ENCODE measurements around the gene DUSP2.

Gene DUSP2

DNA sequence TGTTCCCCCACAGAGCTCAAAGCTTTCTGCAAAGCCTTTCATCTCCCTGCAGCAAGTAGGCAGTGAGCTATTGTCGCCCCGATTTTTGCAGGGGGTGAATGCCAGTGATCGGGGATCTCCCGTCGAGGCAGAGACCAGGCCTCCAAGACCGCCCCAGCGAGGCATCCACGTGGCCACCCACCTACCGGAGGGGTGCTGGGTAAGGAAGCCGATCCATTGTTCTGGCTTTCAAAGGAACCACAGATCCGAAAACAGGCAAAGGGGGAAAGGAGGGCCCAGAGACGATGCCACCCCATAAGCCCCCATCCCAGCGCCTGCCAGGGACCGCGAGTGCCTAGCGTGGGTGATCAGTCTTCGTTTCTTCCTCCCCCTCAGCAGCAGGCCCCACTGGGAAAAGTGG lies 31.3 kb downstream of the DUSP2 start:
- no peak for DNase-seq (ENCODE audit: low read depth)

DNA sequence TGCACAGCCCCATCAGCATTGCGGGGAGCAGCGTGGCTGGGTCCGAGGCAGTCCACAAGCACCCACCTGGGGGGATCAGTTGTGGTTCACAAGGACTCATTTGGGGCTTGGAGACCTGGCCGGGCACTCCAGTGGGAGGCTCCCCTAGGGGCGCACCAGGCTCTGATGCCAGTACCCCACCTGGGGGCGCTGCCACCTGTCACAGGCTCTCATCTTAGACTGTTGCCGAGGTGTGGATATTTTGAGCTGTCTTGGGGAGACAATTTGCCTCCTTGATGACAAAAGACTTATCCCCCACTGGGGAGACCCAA lies 31.9 kb downstream of the DUSP2 start:
- DNase-seq (ENCODE audit: low read depth), result no peak

DNA sequence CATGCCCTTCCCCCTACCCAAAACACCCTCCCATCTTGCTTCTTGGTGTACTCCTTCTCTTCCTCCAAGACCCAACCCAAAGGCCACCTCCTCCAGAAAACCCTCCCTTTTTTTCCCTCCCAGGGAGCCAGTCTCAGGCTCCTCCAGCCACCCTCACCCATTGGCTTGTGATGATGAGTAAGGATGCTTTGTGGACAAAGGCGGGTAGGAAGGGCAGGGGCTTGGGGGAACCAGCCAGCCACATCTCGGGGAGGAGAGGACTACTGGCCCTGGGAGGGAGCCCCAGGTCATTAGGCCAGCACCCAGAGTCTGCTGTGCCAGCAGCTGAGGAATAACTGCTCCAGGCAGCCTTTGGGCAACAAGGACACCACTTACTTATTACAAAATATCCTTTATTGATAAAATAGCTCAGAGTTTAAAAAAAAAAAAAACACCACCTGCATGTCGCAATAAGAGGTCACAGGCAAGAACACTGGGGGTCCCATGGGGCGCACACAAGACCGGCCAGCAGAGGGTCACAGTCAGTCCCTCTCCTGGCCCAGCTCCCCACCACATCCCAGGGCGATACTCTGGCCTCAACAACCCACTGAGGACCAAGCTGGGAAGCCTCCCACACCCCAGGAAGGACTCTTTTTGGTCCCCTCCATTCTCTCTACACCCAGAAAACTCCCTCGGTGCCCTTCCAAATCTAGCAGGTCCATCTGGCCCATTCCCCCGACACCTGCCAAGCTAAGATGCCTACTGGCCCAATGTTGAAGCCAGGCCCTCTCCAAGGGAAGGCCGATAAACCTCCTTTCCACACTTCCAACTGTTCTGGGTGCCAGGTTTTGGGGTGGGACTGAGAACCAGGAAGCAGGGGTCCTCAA lies 32.5 kb downstream of the DUSP2 start:
- no peak for DNase-seq (ENCODE audit: low read depth)

DNA sequence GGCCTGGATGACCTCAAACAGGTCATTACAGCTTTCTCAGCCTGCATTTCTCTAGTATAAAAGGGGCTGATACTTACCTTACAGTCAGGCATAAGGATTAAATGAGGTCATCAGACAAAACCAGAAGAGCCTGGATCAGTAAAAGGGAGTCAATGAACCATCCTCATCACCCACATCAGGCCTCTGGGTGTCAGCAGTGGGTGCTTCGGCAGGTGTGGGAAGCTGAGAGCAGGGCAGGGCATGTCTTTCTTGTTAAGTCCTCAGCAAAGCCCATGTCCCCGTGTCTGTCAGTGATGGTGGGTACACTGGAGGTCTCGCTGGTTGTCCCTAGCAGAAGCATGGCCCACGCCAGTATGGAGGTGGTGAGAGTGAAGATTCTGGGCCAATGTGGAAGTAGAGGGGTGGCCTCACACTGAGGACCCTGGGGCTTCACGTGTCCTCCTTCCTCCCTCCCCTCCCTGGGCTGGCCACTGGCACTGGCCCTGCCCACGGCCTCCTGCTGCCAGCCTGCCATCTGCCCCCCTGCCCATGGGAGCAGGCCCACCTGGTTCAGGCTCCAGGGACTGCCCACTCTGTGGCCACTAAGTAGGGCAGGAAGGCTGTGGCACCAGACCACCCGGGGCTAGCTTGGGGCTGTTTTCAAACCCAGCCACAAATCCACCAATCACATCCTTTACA lies 33.3 kb downstream of the DUSP2 start:
- DNase-seq (ENCODE audit: low read depth), result no peak

DNA sequence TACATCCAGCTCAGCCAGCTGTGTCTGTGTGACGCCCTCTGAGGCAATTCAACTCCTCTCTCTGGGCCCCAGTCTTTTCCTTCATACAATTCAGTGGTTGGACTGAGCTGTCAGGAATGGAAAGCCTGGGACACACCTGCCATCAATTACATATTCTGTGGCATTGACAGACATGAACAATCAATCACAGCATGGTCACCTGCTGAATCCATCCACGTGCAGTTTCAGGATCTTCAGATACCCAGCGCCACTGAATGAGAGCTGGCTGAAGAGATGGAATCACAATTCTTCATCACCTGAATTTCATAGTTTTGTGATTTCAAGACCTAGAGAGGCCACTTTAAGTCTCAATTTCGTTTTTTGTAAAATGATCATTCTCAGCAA lies 34.0 kb downstream of the DUSP2 start:
- DNase-seq (ENCODE audit: low read depth), result no peak

DNA sequence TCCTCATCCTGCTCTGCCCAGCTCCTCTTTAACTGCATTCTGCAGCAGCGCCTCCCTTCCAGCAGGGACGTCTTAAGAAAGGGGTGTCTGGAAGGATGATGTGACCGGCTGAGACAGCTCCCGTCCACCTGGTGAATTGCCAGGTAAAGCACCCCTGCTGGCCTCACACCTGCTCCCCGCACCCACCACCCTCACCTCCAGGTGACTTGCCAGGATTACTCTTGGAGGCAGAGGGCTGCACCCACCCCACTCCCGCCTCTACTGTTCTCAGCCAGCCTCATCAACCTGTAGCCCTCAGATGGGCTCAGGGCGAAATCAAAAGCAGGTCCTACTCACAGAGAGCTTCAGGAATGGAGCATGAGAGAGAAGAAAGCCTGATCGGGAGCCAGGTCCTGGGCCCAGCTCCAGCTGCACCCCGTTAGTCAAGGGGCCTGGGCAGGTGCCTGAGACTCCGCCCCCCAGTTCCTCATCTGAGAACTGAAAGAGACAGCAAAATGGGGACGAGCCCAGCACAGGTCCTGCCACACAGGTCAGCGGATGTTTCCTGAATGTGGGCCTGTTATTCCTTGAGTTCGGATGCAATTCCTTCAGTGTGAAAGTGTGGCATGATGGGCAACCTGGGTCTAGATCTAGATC lies 34.5 kb downstream of the DUSP2 start:
- no peak for DNase-seq (ENCODE audit: low read depth)

DNA sequence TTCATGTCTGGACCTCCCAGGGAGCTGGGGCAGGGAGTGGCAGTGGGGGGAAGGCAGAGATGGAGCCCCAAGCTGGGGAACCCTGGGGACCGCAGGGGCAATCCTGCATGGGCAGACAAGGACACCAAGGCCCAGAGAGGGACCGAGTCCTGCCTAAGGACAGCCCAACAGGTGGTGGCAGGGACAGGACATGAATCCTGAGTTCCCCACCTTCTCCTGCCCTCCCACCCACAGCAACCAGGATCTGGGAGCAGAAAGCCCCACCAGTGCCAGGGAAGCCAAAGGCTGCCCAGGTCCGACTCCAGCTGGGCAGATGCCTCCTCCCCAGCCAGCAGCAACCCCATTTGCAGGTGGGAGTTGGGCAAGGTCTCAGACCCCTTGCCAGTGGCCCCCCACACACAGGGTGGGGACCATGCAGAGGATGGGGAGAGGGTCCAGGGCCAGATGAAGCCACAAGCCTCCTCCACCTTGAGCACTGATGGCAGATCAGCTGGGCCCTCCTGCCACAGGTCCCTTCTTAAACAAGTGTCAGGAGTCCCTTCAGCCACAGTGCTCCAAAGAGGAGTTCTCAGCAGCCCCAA lies 35.2 kb downstream of the DUSP2 start:
- DNase-seq (ENCODE audit: low read depth), result no peak

DNA sequence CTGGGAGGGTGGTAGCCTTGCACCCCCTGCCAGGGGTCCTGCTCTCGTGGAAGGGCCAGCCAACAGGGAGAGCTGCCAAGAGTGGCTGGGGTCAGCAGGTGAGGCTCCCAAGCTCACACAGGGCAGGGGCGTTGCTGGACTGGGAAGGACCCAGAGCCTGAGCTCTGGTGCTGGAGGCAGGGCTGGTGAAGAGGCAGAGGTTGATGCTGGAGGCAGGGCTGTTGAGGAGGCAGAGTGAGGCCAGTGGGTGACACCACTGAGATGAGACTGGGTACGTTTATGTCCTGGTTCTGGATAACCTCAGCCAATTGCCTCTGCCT lies 35.9 kb downstream of the DUSP2 start:
- DNase-seq (ENCODE audit: low read depth), result no peak

DNA sequence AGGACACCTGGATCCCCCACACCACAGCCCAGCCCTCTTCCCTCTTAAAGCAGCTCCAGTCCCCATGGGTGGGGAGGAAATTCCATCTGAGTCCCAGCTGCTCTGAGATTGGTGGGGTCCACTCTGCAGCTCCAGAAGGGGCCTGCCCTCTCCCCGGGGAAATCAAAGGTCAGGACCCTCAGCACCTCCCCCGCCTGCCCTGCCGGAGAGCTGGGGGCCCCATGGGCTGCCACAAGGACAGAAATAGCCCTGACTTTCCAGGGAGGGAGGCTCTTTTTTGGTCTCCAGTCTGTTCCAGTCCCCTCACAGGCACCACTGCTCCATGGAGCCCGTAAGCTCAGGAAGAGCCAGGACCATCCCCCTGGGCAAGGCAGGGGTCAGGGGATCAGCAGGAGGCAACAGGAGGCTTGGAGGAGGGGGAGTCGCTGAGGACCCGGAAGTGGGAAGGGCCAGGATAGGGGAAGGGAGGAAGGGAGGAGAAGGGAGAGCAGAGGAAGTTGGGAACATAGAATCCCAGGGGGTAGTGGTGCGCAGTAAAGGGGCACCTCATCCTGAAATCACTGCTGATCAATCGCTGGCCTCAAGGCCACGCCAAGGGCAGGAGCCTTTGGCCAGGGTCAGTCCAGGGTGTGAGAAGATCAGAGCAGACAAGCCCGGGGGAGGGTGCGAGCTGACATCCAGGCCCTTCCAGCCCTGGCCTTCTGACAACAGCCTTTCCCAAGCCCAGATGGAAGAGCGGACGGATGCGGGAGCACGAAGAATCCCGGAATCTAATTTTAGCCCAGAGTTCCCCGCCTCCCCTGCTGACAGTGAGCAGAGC lies 36.5 kb downstream of the DUSP2 start:
- DNase-seq (ENCODE audit: low read depth), result no peak

DNA sequence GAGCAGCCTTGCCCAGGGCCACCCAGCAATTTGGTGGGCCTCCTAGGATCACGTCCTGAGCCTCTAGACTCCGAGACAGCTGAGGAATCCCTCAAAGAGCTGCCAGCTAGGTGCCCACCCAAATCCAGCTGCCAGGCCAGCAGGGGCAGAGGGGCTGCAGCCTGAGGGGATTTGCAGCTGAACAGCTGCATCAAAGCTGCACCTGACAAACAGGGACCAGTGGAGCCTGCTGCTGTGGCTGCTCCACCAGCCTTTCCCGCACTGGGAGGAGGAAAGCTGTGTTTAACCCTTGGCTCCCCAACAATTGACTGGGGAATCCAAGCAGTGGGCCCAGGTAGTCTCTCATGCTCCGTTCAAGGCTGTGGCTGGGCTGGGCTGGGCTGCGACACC lies 37.1 kb downstream of the DUSP2 start:
- DNase-seq (ENCODE audit: low read depth), result no peak

DNA sequence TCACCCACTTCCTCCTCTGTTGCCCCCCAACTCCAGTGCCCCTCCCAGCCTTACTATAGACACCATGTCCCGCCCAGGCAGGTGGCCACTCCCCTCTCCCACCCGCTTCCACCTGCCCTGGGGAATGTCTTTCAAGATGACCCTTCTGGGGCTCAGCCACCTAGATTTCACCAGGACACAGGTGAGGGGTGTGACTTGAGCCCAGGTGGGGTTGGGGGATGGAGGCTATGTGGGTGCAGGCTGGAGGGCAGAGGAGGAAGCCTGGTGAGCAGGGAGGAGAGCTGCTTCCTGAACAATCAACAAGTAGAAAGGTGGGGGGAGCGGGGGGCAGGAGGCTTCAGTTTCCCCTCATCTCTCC lies 37.6 kb downstream of the DUSP2 start:
- DNase-seq (ENCODE audit: low read depth), result no peak

DNA sequence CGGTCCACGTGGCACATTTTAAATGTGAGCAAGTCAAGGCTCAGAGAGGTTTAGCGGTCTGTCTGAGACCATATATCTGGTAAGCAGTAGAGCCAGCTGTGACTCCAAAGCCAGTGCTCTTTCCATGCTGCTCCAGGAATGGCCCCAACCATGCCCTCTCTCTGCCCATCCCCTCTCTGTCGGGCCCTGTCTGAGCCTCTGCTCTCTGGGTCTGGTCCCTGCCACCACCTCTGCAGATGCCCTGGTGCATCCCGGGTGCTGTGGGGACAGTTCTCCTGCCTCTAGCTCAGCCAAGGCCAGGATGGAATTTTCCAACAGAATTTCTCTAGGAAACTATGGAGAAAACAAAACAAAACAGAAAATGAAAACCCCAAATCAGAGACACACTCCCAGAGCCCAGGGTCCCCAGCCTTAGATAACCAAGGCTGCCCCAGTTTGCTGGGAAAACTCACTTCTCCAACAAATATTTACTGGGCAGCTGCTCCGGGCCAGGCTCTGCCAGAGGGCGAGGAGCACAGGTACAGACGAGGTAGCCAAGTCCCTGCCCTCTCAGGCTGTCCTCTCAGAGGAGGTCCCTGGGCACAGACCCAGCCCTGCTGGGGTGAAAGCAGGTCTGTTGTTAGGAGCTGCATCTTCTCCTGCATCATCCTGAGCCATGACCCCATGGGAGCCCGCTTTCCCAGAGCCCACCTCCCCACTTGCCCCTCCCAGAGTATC lies 38.1 kb downstream of the DUSP2 start:
- DNase-seq (ENCODE audit: low read depth), result no peak

DNA sequence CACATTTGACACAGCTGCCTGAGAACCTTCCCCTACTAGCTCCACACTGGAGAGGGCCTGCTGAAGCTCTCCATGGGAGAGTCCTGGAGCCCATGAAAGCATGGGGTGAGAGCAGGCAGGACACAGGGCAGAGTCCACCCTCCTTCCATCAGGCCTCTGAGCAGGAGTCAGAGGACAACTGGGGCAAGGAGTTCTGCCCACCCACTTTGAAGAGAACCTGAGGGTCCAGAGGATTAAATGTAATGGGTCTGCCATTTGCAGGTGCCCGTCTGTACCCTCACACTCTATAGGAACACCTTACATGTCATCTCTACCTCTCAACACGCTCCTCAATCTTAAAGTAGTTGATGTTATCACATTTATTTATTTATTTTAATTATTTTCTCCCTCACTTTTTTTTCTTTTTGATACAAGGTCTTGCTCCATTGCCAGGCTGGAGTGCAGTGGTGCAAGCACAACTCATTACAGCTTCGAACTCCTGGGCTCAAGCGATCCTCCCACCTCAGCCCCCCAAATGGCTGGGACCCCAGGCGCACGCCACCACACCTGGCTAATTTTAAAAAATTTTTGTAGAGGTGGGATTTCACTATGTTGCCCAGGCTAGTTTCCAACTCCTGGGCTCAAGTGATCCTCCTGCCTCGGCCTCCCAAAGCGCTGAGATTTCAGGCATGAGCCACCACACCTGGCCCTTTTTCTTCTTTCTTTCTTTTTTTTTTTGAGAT lies 39.1 kb downstream of the DUSP2 start:
- no peak for DNase-seq (ENCODE audit: low read depth)

DNA sequence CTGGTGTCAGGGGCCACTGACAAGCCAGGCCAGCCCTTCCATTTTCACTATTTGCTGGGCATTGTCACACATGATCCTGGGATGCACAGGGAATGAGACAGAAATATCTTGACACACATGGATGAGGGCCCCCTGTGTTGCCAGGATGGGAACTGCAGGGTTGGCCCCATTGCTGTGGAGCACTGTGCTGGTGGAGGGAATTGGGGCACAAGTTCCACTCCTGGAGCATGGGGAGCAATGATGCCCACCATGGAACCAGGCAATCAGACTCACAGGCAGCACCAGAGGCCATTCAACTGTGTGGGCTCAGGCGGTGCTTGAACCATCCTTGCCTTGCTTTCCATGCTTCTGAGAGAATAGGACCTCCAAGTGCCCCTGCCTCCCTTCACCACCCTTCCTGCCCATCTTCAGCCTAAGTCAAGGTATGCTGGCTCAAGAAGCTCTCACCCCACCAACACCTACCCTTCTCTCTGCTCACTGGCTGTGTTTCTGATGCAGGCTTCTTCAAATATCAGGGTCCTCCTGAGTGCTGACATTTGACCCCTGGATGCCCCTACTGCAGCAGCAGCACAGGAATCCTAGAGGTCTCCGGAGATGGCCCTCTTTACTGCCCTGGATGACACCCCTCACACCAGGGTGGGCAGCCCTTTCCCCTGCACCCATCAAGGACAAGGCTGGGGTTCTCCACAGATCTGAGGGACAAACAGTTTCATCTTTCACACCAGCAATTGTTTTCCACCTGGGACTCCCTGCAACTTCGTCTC lies 39.9 kb downstream of the DUSP2 start:
- no peak for DNase-seq (ENCODE audit: low read depth)

DNA sequence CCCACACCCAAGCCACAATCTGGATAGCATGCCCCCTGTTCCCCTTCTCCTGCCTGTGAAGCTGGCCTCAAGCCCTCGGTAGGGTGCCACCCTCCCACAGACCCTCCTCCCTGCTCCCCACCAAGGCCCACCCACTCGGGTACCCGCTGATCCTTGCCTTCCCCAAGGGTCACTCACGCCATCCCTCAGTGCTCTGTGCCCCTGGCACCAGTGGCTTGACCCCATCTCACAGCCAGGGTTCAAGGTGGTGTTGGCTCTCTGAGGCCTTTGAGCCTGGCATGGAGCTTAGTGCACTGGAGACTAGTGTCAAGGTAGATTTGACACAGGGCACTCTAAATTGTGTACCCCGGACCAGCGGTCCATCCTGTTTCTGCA lies 40.8 kb downstream of the DUSP2 start:
- no peak for DNase-seq (ENCODE audit: low read depth)

DNA sequence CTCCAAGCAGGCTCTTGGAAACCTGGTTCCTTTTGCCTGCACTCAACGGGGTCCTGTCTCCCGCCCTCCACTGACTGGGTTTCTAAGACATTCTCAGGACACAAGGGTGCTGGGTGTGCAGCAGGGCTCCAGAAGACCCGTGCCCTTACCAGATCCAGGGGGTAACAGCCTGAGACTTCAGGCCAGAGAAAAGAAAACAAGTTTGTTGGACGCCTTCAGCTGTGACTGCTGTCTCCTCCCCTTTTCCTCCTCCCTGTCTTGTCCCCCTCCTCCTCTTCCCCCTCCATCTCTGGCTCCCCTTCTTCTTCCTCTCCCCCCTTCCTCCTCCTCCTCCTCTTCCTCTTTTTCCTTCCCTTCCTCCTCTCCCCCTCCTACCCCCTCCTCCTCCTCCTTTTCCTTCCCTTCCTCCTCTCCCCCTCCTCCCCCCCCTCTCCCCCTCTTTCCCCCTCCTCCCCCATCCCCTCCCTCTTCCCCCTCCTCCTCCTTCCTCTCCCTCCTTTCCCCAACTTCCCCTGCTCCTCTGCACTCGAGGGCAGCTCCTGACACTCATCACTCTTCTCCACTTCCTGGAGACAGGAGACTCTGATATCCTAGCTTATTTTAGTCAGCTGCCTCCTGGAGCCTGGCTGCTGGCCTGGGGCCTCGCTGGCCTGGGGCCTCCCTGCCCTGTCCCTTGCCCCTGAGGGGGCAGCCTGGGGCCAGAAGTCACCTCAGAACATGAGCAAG lies 41.3 kb downstream of the DUSP2 start:
- no peak for DNase-seq (ENCODE audit: low read depth)

DNA sequence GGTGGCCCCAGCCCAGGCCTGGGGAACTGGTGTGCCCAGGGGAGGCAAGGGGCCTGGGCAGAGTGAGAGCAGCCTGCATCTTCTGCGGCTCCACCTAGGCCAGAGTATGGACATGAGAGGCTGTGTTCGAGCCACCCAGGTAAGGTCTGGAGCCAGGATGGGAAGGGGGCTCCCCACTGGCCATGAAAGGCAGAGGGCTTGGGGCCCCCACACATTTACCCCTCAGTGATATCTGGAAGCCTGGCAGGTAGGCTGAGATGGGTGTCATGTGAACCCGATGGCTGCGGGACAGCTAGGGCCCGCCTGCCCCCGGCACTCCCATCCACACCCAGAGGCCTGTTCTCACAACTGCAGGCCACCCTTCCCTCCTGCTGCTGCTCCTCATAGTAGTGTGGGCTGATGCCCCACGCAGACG lies 42.0 kb downstream of the DUSP2 start:
- DNase-seq (ENCODE audit: low read depth), result no peak

DNA sequence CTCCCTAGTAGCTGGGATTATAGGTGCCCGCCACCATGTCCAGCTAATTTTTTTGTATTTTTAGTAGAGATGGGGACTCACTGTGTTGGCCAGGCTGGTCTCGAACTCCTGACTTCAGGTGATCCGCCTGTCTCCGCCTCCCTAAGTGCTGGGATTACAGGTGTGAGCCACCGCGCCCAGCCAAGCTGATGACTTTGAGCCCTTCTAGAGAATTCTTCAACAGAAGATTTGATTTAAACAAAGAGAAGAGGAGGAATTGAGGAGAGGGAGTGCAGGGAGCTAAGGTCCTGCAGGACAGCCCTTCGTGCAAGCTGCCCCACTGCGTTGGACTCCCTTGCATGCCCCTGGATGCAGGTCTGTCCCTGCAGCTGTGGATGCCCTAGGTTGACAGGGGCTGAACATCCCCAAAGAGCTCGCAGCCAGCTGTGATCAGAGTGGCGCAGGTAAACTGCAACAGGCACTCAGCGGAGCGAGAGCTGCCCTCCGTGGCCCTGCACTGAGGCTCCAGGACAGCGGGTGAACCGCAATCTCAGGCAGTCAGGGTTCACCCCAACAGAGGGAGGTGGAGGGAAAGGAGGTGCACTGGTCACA lies 42.5 kb downstream of the DUSP2 start:
- DNase-seq (ENCODE audit: low read depth), result no peak

DNA sequence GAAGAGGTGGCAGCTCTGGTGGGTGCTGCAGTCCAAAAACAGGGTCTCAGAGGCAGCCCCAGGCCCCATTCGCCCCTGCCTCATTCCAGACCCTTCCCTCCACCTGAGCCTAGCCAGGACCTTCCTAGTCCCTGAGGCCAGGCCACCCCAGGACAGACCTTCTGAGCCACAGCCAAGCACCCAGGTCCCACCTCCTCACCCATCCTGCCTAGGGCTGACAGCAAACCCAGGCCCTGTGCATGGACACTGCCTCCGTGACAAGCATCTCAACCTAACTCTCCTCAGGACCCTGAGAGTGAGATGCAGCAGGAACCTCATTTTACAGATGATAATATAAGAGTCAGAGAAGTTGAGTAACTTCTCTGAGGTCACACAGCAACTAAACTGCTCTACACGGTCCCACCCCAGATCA lies 44.3 kb downstream of the DUSP2 start:
- DNase-seq (ENCODE audit: low read depth), result no peak

Measured in activated T-helper 9 cell treated with anti-CD3 and anti-CD28 coated beads, Interleukin-2, amount 50 U/mL, for 16 hours (primary cell).